UCSD-AML1 (cell line): Measurements from ENCODE around the gene THSD4.
"Not testable (repeated sequence)": the region's sequence is repeated elsewhere in the genome, so short reads cannot be mapped to it uniquely, and the experiment has no call there.

Experiments used
- DNase-seq: peaks from one replicate; lab custom pipeline; 2025; ENCODE audit not compliant: unreplicated experiment; lab: John Stamatoyannopoulos, UW

Gene THSD4

DNA sequence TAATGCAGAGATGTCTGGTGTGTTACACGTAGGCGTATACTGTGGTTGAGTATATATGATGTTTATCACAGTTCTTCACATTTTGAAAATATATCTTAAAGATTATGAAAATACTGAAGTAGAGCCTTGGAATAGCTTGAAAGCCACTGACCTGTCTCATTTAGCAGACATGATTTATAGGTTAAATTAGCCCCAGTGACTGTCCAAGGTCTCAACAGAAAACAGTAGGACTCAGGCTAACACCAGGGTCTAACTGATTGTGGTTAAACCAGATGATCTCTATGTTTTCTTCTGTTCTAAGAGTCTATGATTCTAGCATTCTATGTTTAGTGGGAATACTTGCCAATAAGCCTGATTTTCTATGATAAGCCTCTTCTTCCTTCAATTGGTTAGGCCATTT is 528.6 kb downstream of the THSD4 start:
- DNase-seq, result no peak

DNA sequence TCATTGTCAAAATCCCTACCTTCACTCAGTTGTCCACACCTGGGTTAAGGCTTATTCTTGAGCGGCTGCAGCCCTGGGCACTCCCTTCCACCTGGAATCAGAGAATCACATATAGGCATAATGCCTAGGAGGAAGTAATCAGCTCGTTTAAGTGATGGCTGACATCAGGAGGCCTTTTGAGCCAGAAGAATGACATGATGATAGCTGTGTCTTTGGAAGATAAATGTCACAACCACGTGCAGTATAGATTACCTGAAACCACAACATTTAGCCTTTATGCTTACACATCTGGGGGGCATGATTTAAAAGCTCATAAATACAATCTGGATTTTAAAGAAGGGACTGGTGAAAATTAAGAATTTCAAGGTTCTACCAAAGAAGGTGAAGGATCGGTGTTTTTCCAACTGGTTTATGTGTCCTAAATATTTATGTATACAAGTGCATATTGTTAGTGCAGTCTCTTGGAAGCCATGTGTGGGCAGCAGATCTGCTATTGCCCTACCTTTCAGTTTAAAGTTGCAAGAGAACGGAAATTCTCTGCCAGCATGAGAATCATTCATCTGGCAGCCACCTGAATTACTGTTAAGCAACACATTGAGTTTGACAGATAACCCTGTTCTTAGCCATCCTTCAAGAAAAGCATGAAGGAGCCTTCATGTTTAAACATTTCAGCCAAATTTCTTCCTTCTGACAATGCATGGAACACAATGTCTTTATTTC is 531.7 kb downstream of the THSD4 start:
- no peak for DNase-seq

DNA sequence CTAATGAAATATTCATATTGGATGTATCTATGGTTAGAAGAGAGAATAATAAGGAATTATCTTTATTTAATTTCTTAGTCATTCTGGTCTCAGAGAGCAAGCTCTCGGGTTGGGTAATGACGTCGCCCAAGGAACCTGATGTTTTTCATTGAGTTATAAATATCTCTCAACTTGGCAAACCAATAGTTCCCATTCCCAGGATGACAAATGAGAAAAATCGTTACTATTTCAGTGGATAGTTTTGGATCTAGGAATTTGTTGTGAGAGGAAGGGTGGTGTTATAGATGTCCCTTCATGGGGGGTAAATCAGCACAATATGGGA is 532.2 kb downstream of the THSD4 start:
- DNase-seq, result no peak

DNA sequence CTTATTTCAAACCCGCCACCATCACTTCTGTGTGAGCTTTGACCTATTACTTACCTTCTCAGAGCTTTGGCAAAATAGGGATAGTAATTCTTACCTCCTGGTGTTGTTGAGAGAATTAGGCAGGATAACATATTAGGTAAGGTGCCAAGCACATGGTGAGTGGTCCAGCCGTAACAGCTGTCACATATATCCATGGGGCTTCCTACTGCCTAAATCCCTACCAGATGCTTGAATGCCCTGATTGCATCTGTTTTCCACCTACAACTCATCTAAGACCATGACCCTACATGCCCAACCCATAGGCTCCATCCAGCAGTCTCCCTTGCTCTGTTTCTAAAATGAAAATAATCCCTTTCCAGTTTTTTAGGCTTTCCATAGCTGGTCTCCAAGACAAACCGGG is 532.8 kb downstream of the THSD4 start:
- no peak for DNase-seq

DNA sequence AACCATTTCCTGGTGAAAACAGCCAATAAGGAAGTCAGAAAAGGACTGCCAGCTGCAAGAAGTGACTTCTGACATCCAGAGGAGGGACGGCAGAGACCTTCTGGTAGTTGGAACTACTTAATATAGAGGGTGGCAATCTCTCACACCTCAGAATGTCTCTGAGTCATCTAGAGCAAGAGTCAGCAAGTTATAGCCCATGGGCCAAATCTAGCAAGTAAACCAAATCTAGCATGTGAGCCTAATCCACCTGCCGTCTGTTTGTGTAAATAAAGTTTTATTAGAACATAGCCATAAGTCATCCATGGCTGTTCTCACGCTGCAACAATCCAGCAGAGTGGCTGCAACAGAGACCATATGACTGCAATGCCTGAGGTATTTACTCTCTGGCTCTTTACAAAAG is 534.6 kb downstream of the THSD4 start:
- DNase-seq, result no peak

DNA sequence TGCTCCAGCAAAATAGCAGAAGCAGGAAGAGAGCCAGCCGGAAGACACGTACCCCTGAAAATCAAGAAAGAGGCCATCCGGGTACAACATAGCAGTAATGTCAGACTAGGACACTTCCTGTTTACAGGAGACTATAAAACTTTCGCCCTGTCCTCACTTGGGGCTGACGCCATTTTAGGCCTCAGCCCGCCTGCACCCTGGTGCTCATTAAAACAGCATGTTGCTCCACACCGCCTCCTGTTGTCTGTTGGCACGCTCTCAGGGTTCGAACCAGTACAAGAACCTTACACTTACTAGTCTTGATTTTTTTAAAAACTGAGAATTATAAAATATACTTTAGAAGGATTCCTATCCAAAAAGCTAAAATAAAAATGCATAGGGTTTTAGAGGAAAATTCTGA is 535.3 kb downstream of the THSD4 start:
- no peak for DNase-seq

DNA sequence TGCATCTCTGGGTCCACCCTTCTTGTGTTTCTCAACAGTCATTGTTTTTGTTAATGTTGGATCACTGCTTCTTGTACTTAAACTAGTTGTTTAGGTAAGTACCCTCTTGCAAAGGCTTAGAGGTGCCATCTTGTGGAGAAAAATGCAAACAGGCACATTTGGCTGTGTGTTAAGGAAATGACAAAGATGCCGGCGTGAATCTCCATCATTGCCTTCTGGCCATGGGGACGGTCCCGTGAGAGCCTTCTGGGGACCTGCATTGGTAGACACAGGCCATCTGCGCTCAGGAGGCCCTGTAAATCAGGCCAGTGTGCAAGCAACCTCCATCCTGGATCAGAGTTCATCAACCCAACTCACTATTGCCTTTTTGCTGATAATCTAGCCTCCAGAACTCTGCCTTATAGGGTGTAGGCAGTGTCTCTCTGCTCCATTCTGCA is 536.5 kb downstream of the THSD4 start:
- DNase-seq, result no peak

DNA sequence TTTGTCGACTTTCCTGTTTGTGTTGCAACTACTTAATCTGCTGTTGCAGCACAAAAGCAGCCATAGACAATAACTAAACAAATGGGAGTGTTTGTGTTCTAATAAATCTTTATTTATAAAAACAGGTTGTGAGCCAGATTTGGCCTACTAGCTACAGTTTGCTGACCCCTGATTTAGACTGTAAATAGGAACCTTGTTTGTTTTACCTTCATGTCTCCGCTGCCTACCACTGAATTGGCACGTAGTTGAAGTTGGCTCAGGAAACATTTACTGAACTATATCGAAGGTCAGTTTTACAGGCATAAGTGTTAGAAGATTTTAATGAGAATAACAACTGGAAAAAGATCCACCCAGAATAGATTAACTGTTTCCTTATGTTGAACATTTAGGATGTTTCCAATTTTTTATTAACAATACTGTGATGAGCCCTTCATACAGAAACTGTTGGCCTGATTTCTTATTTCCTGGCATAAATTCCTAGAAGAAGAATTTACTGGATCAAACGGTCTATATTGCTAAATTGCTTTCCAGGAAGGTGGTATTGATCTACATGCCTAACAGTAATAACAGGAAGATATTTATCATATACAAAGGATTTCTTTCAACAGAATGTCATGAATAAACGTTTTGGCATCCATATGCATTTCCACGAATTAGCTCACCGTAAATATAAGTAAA is 538.9 kb downstream of the THSD4 start:
- no peak for DNase-seq

DNA sequence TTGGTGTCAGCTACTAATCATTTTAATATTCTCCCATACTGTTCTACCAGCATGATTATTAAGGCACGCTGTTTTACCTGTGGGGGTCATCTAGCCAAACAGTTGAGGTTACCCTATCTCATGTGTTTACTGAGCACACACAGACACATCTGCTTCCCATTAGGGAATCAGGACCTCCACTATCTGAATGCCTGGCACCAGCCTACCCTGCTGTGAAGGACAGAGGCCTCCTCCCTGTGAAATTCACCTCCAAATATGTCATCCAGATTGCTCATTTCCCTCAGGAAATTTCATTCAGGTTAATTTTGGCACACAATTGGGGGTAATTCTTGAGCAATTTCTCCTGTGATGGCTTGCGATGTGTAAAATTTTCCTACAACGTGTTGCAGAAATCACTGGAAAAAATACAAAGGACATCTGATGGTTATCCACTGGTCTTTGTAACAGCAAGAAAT is 539.5 kb downstream of the THSD4 start:
- no peak for DNase-seq

DNA sequence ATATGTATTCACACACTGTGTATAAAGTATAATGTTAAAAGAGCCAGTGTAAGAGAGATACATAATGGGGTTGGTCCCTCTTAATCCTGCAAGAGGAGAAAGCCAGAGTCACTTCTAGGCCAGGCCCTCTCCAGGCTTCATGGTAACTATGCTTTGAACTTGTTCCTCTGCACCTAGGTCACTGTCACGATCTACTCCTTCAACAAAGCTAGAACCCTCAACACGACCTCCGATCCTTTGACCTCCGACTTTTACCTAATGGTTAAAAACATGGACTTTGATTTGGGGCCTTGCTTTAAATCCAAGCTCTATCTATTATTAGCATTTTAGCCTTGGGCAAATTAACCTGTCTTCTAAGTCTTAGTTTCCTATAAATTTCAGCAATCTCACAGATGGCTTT is 541.2 kb downstream of the THSD4 start:
- no peak for DNase-seq

DNA sequence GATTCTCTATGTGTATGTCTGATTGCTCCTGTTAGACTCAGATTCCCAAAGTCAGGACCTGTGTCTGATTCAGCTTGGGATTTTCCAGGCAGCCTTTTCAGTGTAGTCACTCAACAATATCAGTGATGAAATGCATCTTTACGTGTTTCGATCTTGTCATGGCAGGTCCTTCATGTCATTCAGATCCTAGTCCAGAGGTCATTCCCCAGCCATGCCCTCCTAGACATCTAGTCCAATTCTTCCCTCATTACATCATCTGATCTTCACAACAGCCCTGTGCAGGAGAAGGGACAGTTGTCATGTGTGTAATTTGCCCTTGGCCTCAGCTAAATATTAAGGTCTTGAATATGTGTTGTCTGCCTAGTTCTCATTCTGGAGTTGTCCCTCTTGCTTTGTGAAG is 541.9 kb downstream of the THSD4 start:
- DNase-seq, result no peak

DNA sequence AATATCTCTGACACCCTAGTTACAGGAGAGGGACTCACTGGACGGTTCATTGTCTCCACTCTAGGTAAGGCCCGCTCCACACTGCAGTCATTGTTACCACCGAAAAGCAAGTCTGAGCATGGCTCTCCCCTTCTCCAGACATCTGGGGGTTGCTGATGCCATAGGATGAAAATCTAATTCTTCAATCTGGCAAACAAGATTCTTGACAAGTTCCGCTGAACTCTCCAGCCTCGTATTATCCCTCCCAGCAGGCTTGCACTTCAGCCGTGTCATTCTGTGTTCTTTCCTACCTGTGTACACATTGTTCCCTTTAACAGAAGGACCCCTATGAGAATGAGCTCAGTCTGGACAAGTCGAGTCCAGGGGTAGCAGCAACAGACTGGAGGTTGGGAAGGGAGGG is 542.8 kb downstream of the THSD4 start:
- DNase-seq, result no peak

DNA sequence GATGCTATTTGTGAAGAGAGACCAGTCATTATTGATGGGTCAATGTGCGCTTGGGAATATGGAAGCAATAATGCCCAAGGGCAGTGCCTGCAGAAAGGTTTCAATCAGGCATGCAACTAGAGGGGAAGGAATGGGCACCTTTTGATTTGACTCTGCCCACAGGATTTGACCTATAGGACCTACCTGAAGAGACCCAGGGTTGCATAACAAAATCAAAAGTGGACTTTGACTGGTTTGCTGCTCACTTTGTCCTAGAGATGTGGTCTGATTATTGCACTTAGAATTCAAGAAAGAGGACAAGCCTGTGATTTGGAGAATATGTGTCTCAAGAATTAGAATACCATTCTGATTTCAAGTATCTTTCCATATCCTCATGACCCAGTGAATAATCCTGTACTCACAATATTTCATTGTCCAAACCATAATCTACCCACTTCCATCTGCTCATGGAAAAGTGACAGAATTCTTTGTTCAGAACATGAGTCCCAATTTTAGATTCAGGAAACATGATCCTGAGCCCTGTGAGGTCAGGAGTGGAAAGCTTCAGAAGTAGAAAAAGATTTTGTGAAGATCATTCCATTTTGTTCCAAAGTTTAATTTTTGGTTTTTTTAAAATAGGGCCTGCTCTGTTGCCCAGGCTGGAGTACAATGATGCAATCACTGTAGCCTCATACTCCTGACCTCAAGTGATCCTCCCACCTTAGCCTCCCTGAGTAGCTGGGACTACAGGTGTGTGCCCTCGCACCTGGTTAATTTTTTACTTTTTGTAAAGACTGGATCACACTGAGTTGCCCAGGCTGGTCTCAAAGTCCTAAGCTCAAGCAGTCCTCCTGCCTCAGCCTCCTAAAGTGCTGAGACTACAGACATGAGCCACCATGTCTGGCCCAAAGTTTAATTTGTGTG is 543.8 kb downstream of the THSD4 start:
- DNase-seq, result no peak

DNA sequence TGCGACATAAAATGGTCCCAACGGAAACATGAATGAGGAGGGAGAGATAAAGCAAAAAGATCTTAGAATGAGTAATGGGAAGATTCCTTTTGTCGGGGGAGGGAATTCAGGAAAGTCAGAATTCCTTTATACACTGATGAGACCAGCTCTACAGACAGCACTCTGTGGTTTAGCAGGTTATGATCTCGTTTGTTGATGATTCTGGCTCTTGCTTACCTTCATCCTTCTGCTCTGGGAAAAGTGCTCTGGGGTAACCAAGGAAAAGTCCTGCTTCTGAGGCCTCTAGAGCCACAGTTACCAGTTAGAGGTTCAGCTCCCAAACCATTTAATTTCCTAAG is 544.4 kb downstream of the THSD4 start:
- no peak for DNase-seq

DNA sequence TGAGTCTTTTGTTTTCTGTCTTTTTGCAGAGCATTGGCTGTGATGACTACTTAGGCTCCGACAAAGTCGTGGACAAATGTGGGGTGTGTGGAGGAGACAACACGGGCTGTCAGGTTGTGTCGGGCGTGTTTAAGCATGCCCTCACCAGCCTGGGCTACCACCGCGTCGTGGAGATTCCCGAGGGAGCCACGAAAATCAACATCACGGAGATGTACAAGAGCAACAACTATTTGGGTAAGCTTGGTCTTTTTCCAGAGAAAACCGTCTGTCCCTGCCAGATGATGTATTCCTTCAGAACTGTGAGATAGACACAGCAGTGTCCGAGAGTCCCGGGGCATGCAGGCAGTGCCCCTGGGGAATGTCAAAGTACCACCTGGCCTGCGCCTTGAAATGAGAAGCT is 545.2 kb downstream of the THSD4 start:
- no peak for DNase-seq

DNA sequence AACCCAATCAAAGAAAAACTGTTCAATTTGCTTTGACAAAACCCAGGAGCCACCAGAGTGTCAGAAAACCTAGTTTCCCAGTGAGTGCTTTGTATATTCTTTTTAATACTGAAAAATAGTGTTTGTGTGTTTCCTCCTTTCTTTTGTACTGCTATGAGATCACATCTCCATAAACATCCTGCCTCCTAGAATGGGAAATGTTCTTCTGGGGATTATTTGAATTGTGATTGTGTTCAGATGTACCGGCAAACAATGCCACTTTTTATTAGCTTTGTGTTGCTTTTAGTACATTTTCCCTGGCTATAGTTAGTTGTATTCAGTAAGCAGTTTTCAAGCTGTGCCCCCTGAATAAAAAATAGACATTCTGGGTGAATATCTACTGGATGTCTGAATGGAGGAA is 547.0 kb downstream of the THSD4 start:
- DNase-seq, result no peak

DNA sequence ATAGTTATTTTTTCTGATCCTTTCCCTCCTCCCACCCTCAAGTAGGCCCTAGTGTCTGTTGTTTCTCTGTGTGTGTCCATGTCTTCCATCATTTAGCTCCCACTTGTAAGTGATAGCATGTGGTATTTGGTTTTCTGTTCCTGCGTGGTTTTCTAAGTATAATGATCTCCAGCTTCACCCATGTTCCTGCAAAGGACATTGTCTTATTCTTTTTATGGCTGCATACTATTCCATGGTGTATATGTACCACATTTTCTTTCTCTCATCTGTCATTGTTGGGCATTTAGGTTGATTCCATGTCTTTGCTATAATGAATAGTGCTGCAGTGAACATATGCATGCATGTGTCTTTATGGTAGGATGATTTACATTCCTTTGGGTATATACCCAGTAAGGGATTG is 549.4 kb downstream of the THSD4 start:
- no peak for DNase-seq

DNA sequence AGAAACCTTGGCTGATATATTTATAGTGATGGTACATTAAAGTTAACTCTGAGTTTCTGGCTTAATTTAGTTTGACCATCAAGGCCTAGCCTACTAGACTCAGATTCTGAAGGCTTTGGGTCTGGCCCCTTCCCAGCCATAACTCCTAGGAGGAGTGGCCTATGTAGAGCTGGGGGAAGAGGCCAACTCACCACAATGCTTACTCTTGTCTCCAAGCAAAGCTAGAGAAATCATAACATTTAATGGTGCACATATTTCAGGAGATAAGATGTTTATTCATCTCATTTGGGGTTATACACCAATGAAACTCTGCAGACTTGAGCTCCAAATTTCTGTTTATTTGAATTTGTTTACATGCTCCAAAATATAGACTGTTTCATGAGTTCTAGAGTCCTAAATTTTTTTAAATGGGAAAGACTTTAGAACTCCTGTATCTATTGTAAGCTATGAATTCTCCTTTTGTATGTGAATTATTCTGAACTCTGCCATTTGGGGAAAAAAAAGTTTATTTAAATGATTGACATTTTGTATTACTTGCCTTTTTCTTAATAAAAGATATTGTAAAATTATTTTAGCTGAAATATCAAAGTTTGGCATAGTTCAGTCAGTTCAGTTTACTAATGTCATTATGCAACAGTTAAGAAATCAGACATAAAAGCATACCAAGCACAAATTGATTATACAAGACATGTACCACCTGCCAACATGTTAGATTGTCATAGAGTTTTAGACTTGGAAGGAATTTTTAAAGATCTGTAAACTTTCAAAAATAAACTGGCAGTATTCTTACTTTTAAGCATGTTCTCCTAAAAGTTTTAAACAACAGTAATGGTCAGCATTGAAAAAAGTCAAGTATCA is 551.7 kb downstream of the THSD4 start:
- no peak for DNase-seq

DNA sequence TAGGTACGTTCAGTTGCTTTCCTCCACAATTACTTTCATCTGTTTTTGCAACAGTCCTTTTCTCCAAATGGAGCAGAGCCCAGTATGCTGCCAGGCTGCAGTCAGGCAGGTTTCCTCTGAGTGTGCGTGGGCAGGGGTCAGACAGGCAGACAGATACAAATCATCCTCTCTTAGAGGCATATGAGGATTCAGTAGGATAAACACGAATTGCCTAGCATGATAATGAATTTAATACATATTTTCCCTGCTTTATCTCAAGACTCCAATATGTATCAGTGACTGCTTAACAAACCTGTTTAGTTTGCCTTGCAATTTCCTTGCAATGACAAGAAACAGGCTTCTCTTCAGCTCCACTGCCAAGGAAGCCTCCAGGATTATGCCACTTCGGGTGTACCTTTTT is 554.4 kb downstream of the THSD4 start:
- no peak for DNase-seq

DNA sequence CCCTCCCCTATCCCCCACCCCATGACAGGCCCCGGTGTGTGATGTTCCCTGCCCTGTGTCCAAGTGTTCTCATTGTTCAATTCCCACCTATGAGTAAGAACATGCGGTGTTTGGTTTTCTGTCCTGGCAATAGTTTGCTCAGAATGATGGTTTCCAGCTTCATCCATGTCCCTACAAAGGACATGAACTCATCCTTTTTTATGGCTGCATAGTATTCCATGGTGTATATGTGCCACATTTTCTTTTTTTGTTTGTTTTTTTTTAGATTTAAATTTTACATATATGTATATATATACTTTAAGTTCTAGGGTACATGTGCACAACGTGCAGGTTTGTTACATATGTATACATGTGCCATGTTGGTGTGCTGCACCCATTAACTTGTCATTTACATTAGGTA is 555.0 kb downstream of the THSD4 start:
- DNase-seq, result not testable (repeated sequence)

DNA sequence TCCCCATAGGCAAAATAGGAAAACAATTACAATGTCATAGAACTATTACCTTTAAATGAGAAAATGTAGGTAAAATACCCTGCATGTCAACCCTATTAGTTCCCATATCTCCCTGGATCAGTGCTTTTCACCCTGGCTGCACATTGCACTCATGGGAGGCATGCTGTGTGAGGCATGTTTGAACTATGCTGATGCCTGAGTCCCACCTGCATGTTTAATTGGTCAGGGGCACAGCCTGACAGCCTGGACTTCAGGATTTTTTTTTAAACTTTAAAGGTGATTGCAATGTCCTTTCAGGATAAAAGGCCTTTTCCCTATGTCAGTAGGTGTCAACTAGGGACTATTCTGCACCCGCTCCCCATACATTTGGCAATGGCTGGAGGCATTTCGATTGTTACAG is 559.1 kb downstream of the THSD4 start:
- no peak for DNase-seq
